Upper lobe of left lung (tissue), 4 donors: ENCODE results near the gene MEF2C.

Experiments
- CTCF ChIP-seq, 6 experiments: fragments of 450-650 bp in 4 of 6; fragments of 200-600 bp in 2 of 6; sonication (generic) in 2 of 6; IDR thresholded peaks; one replicate each; pipeline ENCODE4 v1.5.1; 2016 to 2019; ENCODE audit warnings: antibody characterized with exemption in 6 of 6
- EP300 ChIP-seq, 4 donors: sonication (generic); formaldehyde crosslinking; IDR thresholded peaks; one replicate each; pipeline ENCODE4 v1.5.1; 2017; ENCODE audit warnings: antibody characterized with exemption in 4 of 4, control low read depth in 2 of 4
- POLR2A ChIP-seq, 4 donors: fragments of 450-650 bp; IDR thresholded peaks; one replicate each; pipeline ENCODE4 v1.5.1; 2016 to 2017; ENCODE audit warnings: antibody characterized with exemption in 4 of 4, mild to moderate bottlenecking in 2 of 4
- POLR2AphosphoS5 ChIP-seq, 2 donors: sonication (generic); formaldehyde crosslinking; IDR thresholded peaks; one replicate each; pipeline ENCODE4 v1.5.1; 2017; ENCODE audit warnings: antibody characterized with exemption in 2 of 2

DNA sequence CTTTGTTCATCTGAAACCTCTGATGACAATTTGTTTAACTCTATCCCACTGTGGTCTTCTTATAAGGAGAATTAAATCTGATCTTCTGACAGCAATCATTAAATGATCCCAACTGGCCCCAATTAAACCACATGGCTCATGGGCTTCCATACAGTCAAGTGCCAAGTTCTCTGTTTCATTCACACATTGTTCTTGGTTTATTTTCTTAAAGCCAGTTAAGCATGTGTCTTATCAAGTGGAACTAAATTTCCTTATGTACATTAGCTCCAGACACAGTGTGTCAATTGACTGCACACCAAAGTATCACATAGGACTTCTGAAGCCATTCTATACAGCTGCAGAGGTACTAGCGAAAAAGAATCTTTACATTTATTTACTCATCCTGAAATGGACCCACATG, 51.2 kb downstream of the MEF2C start:
- no peak for TF ChIP-seq CTCF (IDR thresholded peaks at IDR 0.05)
- TF ChIP-seq POLR2A (IDR thresholded peaks at IDR 0.05) = no peak
- no peak for TF ChIP-seq EP300 (IDR thresholded peaks at IDR 0.05)
- TF ChIP-seq POLR2AphosphoS5 (IDR thresholded peaks at IDR 0.05) = no peak
